HG03066 (cell line): ENCODE data around the gene FLVCR1.

Experiments
- ATAC-seq: cut with Tn5 transposase; IDR thresholded peaks from one replicate; pipeline ENCODE4 v1.9.1; 2021; ENCODE audit warnings: low read depth; ENCODE audit not compliant: unreplicated experiment

FLVCR1 gene

DNA sequence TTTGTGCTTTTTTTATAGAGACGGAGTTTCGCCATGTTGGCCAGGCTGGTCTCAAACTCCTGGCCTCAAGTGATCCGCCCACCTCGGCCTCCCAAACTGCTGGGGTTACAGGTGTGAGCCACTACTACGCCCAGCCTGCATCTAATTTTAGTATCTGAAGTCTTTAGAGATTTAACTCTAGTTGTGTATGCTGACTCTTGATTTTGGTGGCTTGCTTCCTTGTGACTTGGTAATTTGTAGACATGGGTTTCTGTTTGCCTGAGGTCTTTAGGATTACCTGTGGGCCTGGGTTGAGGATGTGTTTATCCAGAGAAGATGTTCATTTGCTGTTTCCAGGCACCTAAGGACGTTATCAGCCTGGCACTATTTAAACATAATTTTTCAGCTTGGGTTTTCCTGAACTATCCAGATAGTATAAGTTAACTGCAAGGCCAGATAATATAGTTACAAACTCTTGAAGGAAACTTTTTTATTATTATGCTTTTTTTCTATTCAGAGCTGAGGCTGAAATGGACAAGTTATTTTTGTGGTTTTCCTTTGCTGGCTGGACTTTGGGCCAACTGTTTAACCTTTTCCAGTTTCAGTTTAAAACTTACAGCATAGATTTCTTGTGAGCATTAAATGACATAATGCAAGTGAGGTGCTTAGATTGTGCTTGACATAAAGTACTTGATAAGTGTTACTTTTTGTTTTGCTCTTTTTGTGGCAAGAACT lies 84.8 kb downstream of the FLVCR1 start:
- ATAC-seq: no peak

DNA sequence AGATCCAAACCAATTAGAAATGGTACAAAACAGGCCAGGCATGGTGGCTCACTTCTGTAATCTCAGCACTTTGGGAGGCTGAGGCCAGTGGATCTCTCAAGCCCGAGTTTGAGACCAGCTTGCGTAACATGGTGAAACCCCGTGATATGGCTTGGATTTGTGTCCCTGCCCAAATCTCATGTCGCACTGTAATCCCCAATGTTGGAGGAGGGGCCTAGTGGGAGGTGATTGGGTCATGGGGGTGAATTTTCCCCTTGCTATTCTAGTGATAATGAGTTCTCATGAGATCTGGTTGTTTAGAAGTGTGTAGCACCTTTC lies 85.3 kb downstream of the FLVCR1 start:
- ATAC-seq: no peak

DNA sequence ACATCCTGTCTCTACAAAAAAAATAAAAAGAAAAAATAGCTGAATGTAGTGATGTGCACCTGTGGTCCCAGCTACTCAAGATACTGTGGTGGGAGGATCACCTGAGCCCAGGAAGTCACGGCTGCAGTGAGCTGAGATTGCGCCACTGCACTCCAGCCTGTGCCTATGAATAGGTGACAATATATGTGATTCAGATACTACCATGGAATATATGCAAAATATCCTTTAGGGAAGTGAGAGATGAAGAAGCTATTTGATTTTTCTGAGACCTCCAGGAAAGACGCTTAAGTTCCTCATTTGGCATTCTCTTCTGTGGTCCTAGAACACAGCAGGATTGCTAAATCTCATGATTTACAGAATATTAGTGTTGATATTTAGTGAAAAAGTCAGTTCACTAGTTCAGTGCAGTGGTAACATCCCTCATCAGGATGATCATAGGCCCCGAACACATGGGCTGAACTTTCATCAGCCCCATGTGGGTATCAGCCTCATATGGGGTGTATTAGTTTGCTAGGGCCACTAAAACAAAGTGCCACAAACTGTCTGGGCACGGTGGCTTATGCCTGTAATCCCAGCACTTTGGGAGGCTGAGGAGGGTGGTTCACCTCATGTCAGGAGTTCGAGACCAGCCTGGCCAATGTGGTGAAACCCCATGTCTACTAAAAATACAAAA lies 86.3 kb downstream of the FLVCR1 start:
- ATAC-seq: no peak

DNA sequence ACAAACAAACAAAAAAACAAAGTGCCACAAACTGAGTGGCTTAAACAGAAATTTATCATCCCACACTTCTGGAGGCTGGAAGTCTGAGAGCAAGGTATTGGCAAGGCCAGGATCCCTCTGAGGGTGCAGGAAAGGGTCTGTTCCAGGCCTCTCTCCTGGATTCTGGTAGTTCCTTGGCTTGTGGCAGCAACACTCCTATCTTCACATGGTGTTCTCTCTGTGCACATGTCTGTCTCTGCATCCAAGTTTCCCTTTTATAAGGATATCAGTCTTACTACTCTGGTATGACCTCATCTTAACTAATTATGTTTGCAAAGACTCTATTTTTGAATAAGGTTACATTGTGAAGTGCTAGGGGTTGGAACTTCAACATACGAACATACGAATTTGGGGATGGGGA lies 87.0 kb downstream of the FLVCR1 start:
- no peak for ATAC-seq

DNA sequence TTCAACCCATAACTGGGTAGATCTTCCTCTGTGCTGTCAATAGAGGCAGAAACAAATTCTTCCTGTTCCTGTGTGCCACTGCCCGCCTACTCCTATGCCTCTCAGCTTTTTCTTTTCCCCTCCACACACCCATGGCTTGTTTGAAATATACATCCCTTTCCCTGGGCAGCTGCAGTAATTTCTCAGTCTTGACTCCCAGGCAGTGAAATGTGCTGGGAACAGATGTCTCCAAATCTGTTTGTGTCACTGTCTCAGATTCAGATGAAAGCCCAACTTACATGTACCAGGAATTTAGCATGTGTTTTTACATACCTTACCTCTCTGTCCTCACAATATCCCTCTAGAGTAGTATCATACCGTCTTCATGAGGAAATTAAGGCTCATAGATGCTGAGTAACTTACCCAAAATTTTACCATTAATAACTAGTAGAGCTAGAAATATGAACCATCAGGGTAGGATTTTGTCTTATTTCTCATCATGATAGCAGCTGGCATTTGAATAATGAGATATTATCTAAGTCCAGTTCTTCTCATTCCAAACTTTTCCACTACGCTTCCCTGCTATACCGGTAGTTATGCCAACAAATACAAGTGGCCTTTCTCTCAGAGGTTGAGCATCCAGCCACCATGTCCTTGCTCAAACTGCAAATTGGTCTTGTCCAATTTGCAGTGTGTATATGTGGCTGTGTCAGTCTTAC lies 87.5 kb downstream of the FLVCR1 start:
- ATAC-seq: no peak

DNA sequence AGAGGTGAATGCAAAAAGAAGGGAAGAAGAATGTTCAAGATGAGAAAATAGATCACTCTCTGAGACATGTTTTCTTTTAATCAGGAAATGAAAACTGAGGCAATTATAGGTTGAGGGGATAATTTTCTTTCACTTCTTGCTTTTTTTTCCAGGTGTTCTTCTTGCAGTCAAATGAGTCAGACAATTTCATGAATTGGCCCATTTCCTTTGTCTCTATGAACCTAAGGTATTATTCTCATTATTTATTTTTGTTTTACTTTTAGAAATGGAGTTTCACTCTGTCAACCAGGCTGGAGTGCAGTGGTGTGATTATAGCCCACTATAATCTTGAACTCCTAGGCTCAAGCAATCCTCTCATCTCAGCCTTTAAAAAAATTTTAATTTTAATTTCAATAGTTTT lies 88.8 kb downstream of the FLVCR1 start:
- no peak for ATAC-seq
